ENCODE measurements around the gene AKAP7. TPM values are rescaled to one million over a fixed set of nuclear protein-coding genes. Genes with fewer than 3 reads are reported as not detected.

Gene AKAP7
- polyA plus RNA-seq, 1 of the 3 experiments (the other 2 are of a cell fraction), result 0.58 TPM

DNA sequence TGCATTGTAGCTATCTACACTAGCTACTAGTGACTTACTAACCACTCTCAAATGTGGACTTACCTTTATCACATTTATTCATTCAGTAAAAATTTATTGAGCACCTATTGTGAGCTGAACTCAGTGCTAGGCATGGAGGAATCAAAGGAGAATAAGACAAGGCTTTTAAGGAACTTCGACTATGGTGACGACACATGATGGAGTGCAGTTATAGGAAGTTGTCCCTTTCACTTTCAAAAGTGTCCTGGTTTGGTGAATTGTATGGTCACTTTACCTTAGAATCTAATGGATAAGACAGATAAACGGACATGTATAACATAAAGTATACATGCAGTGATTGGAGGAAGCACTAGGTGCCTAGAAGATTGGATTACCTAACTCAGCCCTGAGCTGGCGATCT lies 4.3 kb downstream of the AKAP7 start:
- H3K4me2 ChIP-seq, result no peak overlapping the region
- no peak overlapping the region for H2AFZ ChIP-seq (ENCODE audit: low read depth)
- no peak for DNase-seq
- H3K27ac ChIP-seq (ENCODE audit: low read depth in 2 of 2, low read length in 1 of 2), result no peak overlapping the region
- H3F3A ChIP-seq (replicated peaks; ENCODE audit: insufficient read depth), result peaks cover 3% of the 10 kb centered on the region
- CTCF ChIA-PET, result no interaction called here
- no peak overlapping the region for H3K4me3 ChIP-seq (ENCODE audit: low read depth in 2 of 2, low read length in 1 of 2)
- H3K27me3 ChIP-seq (ENCODE audit: insufficient read depth), result peaks cover 4% of the 10 kb centered on the region; the same call in 1 of the 2 replicates
- no peaks in the 10 kb centered on the region for H3K36me3 ChIP-seq (replicated peaks in 1 of 2; ENCODE audit: control insufficient read depth in 1 of 2, insufficient read depth in 2 of 2, low read length in 1 of 2)
- no peaks in the 10 kb centered on the region for H3K9me2 ChIP-seq
- H3K9ac ChIP-seq, result no peak overlapping the region
- POLR2A ChIA-PET, result no interaction called here
- no peaks in the 10 kb centered on the region for H4K20me1 ChIP-seq (ENCODE audit: insufficient read depth)
- H3K9me3 ChIP-seq, result no peaks in the 10 kb centered on the region
- 57% methylated on average over 4 of the region's 4 CpGs for WGBS (ENCODE audit: low lambda C conversion rate)
- TF ChIP-seq SMC3 (IDR thresholded peaks at IDR 0.05; ENCODE audit: low read depth, low read length), result no peak
- TF ChIP-seq, protein P1, sequence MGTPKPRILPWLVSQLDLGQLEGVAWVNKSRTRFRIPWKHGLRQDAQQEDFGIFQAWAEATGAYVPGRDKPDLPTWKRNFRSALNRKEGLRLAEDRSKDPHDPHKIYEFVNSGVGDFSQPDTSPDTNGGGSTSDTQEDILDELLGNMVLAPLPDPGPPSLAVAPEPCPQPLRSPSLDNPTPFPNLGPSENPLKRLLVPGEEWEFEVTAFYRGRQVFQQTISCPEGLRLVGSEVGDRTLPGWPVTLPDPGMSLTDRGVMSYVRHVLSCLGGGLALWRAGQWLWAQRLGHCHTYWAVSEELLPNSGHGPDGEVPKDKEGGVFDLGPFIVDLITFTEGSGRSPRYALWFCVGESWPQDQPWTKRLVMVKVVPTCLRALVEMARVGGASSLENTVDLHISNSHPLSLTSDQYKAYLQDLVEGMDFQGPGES (IDR thresholded peaks at IDR 0.05; ENCODE audit: low read depth, low read length), result no peak
- TF ChIP-seq SIN3A (IDR thresholded peaks at IDR 0.05; ENCODE audit: borderline replicate concordance, low read depth, low read length), result no peak
- TF ChIP-seq, protein P2, sequence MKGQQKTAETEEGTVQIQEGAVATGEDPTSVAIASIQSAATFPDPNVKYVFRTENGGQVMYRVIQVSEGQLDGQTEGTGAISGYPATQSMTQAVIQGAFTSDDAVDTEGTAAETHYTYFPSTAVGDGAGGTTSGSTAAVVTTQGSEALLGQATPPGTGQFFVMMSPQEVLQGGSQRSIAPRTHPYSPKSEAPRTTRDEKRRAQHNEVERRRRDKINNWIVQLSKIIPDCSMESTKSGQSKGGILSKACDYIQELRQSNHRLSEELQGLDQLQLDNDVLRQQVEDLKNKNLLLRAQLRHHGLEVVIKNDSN (IDR thresholded peaks at IDR 0.05; ENCODE audit: borderline replicate concordance, low read depth), result no peak
- no peak for TF ChIP-seq POLR2AphosphoS5 (IDR thresholded peaks at IDR 0.05; ENCODE audit: low read depth, low read length)
- TF ChIP-seq, protein P3, sequence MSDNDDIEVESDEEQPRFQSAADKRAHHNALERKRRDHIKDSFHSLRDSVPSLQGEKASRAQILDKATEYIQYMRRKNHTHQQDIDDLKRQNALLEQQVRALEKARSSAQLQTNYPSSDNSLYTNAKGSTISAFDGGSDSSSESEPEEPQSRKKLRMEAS (IDR thresholded peaks at IDR 0.05; ENCODE audit: low read depth), result no peak
- no peak for TF ChIP-seq YY1 (IDR thresholded peaks at IDR 0.05; ENCODE audit: low read depth)
- TF ChIP-seq, protein P4, sequence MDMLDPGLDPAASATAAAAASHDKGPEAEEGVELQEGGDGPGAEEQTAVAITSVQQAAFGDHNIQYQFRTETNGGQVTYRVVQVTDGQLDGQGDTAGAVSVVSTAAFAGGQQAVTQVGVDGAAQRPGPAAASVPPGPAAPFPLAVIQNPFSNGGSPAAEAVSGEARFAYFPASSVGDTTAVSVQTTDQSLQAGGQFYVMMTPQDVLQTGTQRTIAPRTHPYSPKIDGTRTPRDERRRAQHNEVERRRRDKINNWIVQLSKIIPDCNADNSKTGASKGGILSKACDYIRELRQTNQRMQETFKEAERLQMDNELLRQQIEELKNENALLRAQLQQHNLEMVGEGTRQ (IDR thresholded peaks at IDR 0.05; ENCODE audit: borderline replicate concordance, low read depth, low read length), result no peak
- TF ChIP-seq TCF12 (IDR thresholded peaks at IDR 0.05), result no peak
- no peaks in the 10 kb centered on the region for H3K79me2 ChIP-seq (ENCODE audit: insufficient read depth)
- peaks cover under 1 to 3% of the 10 kb centered on the region in 2 experiments; a peak in 3 of 4 replicates for H3K4me1 ChIP-seq (ENCODE audit: control insufficient read depth in 1 of 2, insufficient read depth in 2 of 2, low read depth in 1 of 2, low read length in 1 of 2)

DNA sequence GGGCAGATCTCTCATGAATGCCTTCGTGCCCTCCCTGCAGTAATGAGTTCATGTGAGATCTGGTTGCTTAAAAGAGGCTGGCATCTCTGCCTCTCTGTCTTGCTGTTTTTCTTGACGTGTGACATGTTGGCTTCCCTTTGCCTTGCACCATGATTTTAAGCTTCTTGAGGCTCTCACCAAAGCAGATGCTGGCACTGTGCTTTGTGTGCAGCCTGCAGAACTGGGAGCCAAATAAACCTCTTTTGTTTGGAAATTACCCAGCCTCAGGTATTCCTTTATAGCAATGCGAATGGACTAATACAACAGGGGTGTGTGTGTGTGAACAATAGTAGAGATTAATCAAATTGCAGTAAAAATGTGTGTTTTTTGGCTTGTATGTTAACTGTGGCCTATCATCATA lies 8.1 kb downstream of the AKAP7 start:
- no peak overlapping the region for H3K4me2 ChIP-seq
- H4K20me1 ChIP-seq (ENCODE audit: insufficient read depth), result no peaks in the 10 kb centered on the region
- H3F3A ChIP-seq (replicated peaks; ENCODE audit: insufficient read depth), result no peaks in the 10 kb centered on the region
- no peaks in the 10 kb centered on the region for H3K9me3 ChIP-seq
- 37% methylated on average over 3 of the region's 3 CpGs for WGBS (ENCODE audit: low lambda C conversion rate)
- TF ChIP-seq TEAD4 (IDR thresholded peaks at IDR 0.05; ENCODE audit: borderline replicate concordance, insufficient read depth) (no peak), JUND (IDR thresholded peaks at IDR 0.05) (no peak), TCF12 (IDR thresholded peaks at IDR 0.05) (no peak), SMC3 (IDR thresholded peaks at IDR 0.05; ENCODE audit: low read depth, low read length) (no peak), RCOR1 (IDR thresholded peaks at IDR 0.05; ENCODE audit: low read length) (no peak), NFIC (IDR thresholded peaks at IDR 0.05; ENCODE audit: borderline replicate concordance) (no peak), FOSL2 (IDR thresholded peaks at IDR 0.05; ENCODE audit: borderline replicate concordance, low read depth) (no peak), EP300 (IDR thresholded peaks at IDR 0.05; ENCODE audit: borderline replicate concordance in 1 of 2, low read depth in 1 of 2, low read length in 1 of 2) (no peak), RAD21 (IDR thresholded peaks at IDR 0.05; ENCODE audit: low read length) (no peak)
- TF ChIP-seq, protein P5, sequence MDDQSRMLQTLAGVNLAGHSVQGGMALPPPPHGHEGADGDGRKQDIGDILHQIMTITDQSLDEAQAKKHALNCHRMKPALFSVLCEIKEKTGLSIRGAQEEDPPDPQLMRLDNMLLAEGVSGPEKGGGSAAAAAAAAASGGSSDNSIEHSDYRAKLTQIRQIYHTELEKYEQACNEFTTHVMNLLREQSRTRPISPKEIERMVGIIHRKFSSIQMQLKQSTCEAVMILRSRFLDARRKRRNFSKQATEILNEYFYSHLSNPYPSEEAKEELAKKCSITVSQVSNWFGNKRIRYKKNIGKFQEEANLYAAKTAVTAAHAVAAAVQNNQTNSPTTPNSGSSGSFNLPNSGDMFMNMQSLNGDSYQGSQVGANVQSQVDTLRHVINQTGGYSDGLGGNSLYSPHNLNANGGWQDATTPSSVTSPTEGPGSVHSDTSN (IDR thresholded peaks at IDR 0.05), result no peak
- TF ChIP-seq, protein P6, sequence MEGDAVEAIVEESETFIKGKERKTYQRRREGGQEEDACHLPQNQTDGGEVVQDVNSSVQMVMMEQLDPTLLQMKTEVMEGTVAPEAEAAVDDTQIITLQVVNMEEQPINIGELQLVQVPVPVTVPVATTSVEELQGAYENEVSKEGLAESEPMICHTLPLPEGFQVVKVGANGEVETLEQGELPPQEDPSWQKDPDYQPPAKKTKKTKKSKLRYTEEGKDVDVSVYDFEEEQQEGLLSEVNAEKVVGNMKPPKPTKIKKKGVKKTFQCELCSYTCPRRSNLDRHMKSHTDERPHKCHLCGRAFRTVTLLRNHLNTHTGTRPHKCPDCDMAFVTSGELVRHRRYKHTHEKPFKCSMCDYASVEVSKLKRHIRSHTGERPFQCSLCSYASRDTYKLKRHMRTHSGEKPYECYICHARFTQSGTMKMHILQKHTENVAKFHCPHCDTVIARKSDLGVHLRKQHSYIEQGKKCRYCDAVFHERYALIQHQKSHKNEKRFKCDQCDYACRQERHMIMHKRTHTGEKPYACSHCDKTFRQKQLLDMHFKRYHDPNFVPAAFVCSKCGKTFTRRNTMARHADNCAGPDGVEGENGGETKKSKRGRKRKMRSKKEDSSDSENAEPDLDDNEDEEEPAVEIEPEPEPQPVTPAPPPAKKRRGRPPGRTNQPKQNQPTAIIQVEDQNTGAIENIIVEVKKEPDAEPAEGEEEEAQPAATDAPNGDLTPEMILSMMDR (IDR thresholded peaks at IDR 0.05), result no peak
- TF ChIP-seq, protein P2 (IDR thresholded peaks at IDR 0.05; ENCODE audit: borderline replicate concordance, low read depth), result no peak
- TF ChIP-seq, protein P3 (IDR thresholded peaks at IDR 0.05; ENCODE audit: low read depth), result no peak
- DNase-seq, result no peak
- no peaks in the 10 kb centered on the region; a peak in 1 of 4 replicates for H3K4me1 ChIP-seq (ENCODE audit: control insufficient read depth in 1 of 2, insufficient read depth in 2 of 2, low read depth in 1 of 2, low read length in 1 of 2)
- no peak overlapping the region for H2AFZ ChIP-seq (ENCODE audit: low read depth)
- 0 out of 2 replicates have a peak, but pooled peaks cover 4% of the 10 kb centered on the region for H3K27me3 ChIP-seq (ENCODE audit: insufficient read depth)
- H3K4me3 ChIP-seq (ENCODE audit: low read depth in 2 of 2, low read length in 1 of 2), result no peak overlapping the region
- no peaks in the 10 kb centered on the region for H3K36me3 ChIP-seq (replicated peaks in 1 of 2; ENCODE audit: control insufficient read depth in 1 of 2, insufficient read depth in 2 of 2, low read length in 1 of 2)
- POLR2A ChIA-PET, result no interaction called here
- CTCF ChIA-PET, result no interaction called here
- no peaks in the 10 kb centered on the region for H3K79me2 ChIP-seq (ENCODE audit: insufficient read depth)
- H3K27ac ChIP-seq (ENCODE audit: low read depth in 2 of 2, low read length in 1 of 2), result no peak overlapping the region
- no peak overlapping the region for H3K9ac ChIP-seq
- H3K9me2 ChIP-seq, result no peaks in the 10 kb centered on the region
